ENCODE data around the gene FAAH. TPM values are rescaled to one million over a fixed set of nuclear protein-coding genes. Genes with fewer than 3 reads are reported as not detected.

FAAH gene
- total RNA-seq, 1 donor from 2014 or later, result 17.4 TPM

DNA sequence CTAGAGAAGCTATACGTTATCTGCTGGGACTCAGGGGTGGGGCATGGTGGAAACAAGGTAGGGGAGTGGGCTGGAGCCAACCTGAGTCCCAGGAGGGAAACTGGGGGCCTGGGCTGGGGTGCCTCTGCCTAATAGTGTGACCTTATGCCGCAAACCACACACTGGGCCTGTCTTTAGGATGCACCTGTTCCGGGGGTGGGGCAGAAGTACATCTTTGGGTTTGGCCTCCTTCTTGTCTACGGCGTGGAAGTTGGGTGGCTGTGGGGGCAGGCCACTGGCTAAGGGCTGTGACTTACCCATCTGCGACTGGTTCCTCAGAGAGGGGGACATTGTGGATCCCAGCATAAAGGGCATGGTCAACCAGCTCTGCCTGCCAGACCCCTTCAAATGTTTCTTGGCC, 44.2 kb downstream of the FAAH start:
- Mint-ChIP-seq H3K27me3 (ENCODE audit: low read depth) (peaks cover 20% of the 10 kb centered on the region), H3K36me3 (ENCODE audit: low read depth) (no peaks in the 10 kb centered on the region), H3K9me3 (peaks cover 3% of the 10 kb centered on the region), H3K4me3 (no peak overlapping the region), H3K4me1 (peaks cover 9% of the 10 kb centered on the region), H3K27ac (ENCODE audit: unreplicated experiment) (no peak overlapping the region)
- TF ChIP-seq, protein P1, sequence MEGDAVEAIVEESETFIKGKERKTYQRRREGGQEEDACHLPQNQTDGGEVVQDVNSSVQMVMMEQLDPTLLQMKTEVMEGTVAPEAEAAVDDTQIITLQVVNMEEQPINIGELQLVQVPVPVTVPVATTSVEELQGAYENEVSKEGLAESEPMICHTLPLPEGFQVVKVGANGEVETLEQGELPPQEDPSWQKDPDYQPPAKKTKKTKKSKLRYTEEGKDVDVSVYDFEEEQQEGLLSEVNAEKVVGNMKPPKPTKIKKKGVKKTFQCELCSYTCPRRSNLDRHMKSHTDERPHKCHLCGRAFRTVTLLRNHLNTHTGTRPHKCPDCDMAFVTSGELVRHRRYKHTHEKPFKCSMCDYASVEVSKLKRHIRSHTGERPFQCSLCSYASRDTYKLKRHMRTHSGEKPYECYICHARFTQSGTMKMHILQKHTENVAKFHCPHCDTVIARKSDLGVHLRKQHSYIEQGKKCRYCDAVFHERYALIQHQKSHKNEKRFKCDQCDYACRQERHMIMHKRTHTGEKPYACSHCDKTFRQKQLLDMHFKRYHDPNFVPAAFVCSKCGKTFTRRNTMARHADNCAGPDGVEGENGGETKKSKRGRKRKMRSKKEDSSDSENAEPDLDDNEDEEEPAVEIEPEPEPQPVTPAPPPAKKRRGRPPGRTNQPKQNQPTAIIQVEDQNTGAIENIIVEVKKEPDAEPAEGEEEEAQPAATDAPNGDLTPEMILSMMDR (conservative IDR thresholded peaks at IDR 0.05), result no peak
- DNase-seq (ENCODE audit: low read depth, low spot score), result no peak

- Mint-ChIP-seq H3K27me3 (ENCODE audit: low read depth) (peaks cover 35% of the 10 kb centered on the region), H3K27ac (ENCODE audit: unreplicated experiment) (no peak overlapping the region), H3K9me3 (no peaks in the 10 kb centered on the region), H3K4me1 (peaks cover 8% of the 10 kb centered on the region), H3K4me3 (no peak overlapping the region), H3K36me3 (ENCODE audit: low read depth) (no peaks in the 10 kb centered on the region)
- no peak for DNase-seq (ENCODE audit: low read depth, low spot score)
- TF ChIP-seq, protein P1 (conservative IDR thresholded peaks at IDR 0.05), result no peak
Observed at GRCh38 chr1:46440478-46440877, 46.4 kb downstream of the FAAH start.

DNA sequence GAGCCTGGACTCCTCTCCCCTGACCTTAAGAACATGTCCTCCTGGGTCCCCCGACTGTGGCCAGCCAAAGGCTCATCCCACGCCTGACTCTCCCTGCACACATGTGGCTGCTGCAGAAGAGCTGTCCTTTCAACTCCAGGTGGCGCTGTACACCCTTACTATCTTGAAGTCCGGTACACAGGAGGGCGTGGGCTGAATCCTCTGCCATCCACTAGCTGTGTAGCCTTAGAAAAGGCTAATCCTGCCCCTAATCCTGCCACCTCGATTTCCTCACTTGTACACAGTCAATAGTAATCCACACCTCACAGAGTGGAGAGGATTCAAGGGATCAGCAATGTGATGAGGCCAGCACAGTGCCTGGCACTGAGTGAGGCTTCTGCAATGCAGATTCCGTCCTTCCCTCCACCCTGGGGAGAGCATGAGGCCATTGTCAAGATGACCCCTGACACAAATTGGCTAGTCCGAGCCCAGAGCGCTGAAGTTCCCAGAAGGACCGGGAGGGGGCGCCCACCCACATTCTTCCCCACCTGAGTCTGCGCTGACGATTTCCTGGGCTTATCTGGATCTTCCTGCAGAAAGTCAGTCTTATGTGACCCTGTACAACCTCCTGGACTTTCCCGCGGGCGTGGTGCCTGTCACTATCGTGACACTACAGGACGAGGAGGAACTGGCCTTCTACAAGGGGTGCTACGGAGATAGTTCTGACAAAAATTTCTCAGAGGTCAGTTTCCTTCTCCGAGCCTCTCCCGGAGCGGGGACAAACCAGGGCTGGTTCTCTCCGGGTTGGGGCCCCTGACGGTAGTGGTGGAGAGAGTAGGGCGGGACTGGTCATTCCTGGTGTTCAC, 48.4 kb downstream of the FAAH start:
- Mint-ChIP-seq H3K9me3 (no peaks in the 10 kb centered on the region), H3K36me3 (ENCODE audit: low read depth) (no peaks in the 10 kb centered on the region), H3K4me3 (peak overlapping the region; percentile 65), H3K4me1 (peaks cover 12% of the 10 kb centered on the region), H3K27ac (ENCODE audit: unreplicated experiment) (no peak overlapping the region), H3K27me3 (ENCODE audit: low read depth) (peaks cover 50% of the 10 kb centered on the region)
- TF ChIP-seq, protein P1 (conservative IDR thresholded peaks at IDR 0.05), result peak; percentile 96
- peak; percentile 90 for DNase-seq (ENCODE audit: low read depth, low spot score)

DNA sequence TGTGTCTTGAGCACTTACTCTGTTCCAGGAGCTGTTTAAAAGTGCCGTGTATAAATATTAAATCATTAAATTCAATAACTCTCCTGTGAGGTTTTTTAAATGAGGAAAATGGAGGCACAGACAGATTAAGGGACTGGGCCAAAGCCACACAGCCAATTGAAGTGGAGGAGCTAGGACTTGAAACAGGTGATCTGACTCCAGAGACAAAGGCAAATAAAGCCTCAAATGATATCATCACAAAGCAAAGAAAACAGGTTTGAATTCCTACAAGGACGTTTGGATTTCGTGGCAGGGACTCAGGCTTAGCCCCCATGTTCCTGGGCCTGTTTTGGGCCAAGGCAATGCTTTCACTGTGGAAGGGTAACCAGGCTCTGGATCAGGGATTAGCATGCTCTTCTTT, 50.3 kb downstream of the FAAH start:
- no peaks in the 10 kb centered on the region for H3K36me3 Mint-ChIP-seq (ENCODE audit: low read depth)
- no peak overlapping the region for H3K4me3 Mint-ChIP-seq
- TF ChIP-seq, protein P1 (conservative IDR thresholded peaks at IDR 0.05), result no peak
- no peak for DNase-seq (ENCODE audit: low read depth, low spot score)
- no peak overlapping the region for H3K27ac Mint-ChIP-seq (ENCODE audit: unreplicated experiment)
- peaks cover 20% of the 10 kb centered on the region for H3K4me1 Mint-ChIP-seq
- peaks cover 64% of the 10 kb centered on the region for H3K27me3 Mint-ChIP-seq (ENCODE audit: low read depth)
- no peaks in the 10 kb centered on the region for H3K9me3 Mint-ChIP-seq

DNA sequence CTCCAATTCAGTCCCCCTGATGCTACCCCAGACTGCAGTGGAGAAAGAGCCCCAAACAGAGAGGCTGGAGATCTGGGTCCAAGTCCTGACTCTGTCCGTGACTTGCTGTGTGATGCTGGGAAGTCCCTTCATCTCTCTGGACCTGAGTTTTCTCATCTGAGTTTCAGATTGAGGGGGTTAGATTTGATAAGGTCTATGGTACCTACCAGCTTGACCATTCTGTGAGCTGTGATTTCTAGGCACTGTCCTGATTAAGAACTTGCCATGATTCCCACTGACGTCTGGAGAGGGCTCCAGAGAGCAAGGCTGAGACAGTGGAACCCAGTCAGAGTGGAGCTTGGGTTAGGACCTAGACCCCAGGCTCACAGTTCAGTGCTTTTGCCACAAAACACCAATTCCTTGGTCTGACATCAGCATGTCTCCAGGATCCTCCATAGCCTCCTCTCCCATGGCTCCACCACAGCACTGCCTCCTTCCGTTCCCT, 51.7 kb downstream of the FAAH start:
- Mint-ChIP-seq H3K36me3 (ENCODE audit: low read depth) (no peaks in the 10 kb centered on the region), H3K9me3 (no peaks in the 10 kb centered on the region), H3K27me3 (ENCODE audit: low read depth) (peaks cover 76% of the 10 kb centered on the region), H3K4me3 (no peak overlapping the region), H3K4me1 (peaks cover 20% of the 10 kb centered on the region), H3K27ac (ENCODE audit: unreplicated experiment) (no peak overlapping the region)
- TF ChIP-seq, protein P1 (conservative IDR thresholded peaks at IDR 0.05), result no peak
- no peak for DNase-seq (ENCODE audit: low read depth, low spot score)
